ENCODE results near the gene GAA.

DNA sequence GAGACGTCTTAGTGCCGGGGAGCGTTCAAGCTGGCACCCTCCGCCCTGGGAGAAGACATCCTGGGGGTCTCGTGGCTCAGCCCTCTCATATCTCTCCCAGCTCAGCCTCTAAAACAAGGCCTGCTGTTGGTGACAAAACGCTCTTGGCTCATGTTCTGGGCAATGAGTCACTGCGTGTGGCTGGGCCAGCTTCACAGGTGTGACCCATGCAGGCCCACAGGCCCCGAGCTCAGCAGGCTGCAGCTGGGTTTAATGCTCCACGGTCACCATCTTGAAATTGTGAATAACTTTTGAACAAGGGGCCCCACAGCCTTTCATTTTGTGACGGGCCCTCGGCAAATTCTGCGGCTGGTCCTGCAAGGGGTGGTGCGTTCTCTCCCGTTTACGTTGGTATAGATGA is 22.4 kb downstream of the GAA start:
- TF ChIP-seq, protein P1, sequence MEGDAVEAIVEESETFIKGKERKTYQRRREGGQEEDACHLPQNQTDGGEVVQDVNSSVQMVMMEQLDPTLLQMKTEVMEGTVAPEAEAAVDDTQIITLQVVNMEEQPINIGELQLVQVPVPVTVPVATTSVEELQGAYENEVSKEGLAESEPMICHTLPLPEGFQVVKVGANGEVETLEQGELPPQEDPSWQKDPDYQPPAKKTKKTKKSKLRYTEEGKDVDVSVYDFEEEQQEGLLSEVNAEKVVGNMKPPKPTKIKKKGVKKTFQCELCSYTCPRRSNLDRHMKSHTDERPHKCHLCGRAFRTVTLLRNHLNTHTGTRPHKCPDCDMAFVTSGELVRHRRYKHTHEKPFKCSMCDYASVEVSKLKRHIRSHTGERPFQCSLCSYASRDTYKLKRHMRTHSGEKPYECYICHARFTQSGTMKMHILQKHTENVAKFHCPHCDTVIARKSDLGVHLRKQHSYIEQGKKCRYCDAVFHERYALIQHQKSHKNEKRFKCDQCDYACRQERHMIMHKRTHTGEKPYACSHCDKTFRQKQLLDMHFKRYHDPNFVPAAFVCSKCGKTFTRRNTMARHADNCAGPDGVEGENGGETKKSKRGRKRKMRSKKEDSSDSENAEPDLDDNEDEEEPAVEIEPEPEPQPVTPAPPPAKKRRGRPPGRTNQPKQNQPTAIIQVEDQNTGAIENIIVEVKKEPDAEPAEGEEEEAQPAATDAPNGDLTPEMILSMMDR (IDR thresholded peaks at IDR 0.05; ENCODE audit: insufficient read depth, low read depth, low read length): no peak
- TF ChIP-seq EZH2 (IDR thresholded peaks at IDR 0.05; ENCODE audit: insufficient read depth, low read length): no peak
